T-helper 2 cell treated with Interferon-gamma antibody and Interleukin-4, amounts not matched to agents 5 μg/mL and 100 μg/mL, for 36 hours (primary cell): ENCODE results near the gene TLNRD1.

Experiments
- DNase-seq: peaks from one replicate; pipeline ENCODE4 v3.0.0; 2021; ENCODE audit warnings: low spot score
- H3K27ac Mint-ChIP-seq: one replicate; pipeline ENCODE4 v1.8.0; 2021; ENCODE audit warnings: mild to moderate bottlenecking, mixed read lengths
- H3K27me3 Mint-ChIP-seq: one replicate; pipeline ENCODE4 v1.8.0; 2021; ENCODE audit warnings: low read depth, mixed read lengths
- H3K36me3 Mint-ChIP-seq: one replicate; pipeline ENCODE4 v1.8.0; 2021; ENCODE audit warnings: low read depth, mixed read lengths
- H3K4me1 Mint-ChIP-seq: one replicate; pipeline ENCODE4 v1.8.0; 2021; ENCODE audit warnings: low read depth, mixed read lengths
- H3K4me3 Mint-ChIP-seq: one replicate; pipeline ENCODE4 v1.8.0; 2022; ENCODE audit warnings: mild to moderate bottlenecking, moderate library complexity, mixed read lengths
- H3K9me3 Mint-ChIP-seq: one replicate; pipeline ENCODE4 v1.8.0; 2021; ENCODE audit warnings: mixed read lengths

The TLNRD1 gene

DNA sequence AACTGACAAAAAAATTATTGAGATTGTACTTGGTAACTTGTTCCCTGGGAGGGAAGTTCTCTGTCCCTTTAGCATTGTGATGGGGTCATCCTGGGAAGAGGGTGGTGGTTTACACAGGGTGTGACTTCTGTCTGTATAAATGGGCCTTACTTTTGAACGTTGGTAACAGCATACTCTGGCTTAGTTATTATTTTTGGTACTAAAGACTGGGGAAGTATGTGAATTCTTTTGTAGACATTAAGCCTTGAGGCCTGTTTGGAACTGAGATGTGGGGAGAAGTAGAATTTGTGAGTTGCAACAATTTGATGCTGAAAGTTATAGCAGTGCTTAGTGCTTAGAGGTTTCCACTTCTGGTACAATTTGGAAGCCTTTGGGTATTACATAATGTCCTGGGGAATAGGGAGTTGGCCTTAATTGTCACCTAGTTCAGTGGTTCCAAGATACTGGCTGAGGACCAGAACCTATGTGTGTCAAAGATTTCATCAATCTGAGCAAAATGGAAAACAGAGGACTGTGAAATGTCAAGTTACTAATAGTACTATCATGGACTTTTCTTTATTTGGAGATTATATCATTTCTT lies 15.9 kb downstream of the TLNRD1 start:
- H3K4me1 Mint-ChIP-seq = peaks cover 2% of the 10 kb centered on the region
- no peak overlapping the region for H3K4me3 Mint-ChIP-seq
- no peak for DNase-seq
- H3K27me3 Mint-ChIP-seq = peaks cover 2% of the 10 kb centered on the region
- H3K36me3 Mint-ChIP-seq = peaks cover 5% of the 10 kb centered on the region
- H3K9me3 Mint-ChIP-seq = no peaks in the 10 kb centered on the region
- H3K27ac Mint-ChIP-seq = no peak overlapping the region

DNA sequence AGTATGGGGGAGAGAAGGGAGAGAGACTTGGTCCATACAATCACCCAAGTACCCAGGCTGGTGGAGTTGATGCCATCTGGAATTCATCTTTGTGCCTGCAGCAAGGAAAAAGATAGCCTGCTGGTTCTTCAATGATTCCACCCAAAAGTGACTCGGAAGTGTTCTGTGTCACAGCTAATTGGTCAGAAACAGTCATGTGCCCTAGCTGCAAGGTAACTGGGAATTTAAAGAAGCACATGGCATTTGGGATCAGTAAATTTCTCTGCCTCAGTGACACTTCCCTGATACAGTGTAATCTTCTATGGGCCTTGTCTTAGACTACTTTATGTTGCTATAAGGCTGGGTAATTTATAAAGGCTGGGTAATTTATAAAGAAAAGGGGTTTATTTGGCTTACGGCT lies 17.5 kb downstream of the TLNRD1 start:
- H3K27ac Mint-ChIP-seq = no peak overlapping the region
- no peaks in the 10 kb centered on the region for H3K9me3 Mint-ChIP-seq
- H3K4me3 Mint-ChIP-seq = no peak overlapping the region
- DNase-seq = no peak
- H3K27me3 Mint-ChIP-seq = peaks cover 2% of the 10 kb centered on the region
- peaks cover 3% of the 10 kb centered on the region for H3K36me3 Mint-ChIP-seq
- peaks cover 5% of the 10 kb centered on the region for H3K4me1 Mint-ChIP-seq

DNA sequence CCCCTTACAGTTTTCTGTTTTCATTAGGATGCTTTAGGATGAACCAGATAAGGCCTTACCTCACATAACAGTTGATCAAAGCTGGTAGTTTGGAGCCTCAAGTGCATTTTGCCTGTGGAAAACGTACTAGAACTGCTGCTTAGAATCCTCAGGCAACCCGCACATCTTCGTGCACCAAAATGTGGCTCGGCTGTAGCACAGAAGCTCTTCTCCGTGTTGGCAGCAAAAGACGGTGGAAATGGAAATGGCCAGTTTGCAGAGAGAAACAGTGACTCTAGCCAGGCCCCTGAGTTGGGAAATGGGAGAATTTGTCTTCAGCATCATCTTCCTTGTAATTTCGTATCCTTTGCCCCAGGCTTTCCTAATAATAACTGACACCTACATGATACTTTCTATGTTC lies 20.6 kb downstream of the TLNRD1 start:
- no peak overlapping the region for H3K27ac Mint-ChIP-seq
- peaks cover 27% of the 10 kb centered on the region for H3K4me1 Mint-ChIP-seq
- no peaks in the 10 kb centered on the region for H3K9me3 Mint-ChIP-seq
- no peak for DNase-seq
- H3K36me3 Mint-ChIP-seq = no peaks in the 10 kb centered on the region
- no peak overlapping the region for H3K4me3 Mint-ChIP-seq
- H3K27me3 Mint-ChIP-seq = peaks cover 2% of the 10 kb centered on the region

DNA sequence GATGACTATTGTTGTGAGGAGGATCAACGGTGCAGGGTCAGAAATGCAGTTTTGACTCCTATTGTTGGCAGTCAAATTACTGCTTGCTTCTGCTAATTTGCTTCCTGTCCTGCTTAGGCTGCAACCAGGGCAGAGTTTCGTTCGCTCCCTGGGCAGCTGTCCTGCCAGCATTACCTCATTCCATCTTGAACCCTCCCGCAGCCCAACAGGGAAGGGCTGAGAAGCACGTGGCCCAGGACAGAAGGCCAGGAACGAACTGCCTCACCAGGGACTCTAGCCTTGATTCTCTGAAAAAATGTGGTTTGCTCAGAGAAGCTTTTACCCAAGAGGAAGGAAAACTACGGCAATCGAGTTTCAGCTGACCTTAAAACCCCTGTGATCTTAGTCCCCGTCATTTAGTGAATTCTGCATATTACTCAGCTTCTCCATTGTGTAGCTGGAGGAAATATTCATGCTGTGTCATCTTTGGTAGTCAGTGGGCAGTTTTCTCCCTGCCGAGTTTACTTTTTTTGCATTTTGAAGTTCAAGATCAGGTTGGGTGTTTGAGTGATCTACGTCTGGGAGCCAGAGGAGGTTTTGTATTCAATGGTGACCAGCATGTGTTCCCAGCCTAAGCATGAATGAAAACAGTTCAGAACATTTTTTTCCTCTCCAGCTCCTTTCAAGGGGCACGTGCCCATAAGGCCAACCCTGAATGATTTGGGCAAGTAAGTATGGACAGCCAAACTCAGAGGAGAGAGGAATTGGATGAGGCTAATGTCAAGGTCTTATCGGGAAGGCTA lies 23.0 kb downstream of the TLNRD1 start:
- Mint-ChIP-seq H3K27ac (peak overlapping the region; percentile 81), H3K4me3 (peak overlapping the region; percentile 50), H3K36me3 (no peaks in the 10 kb centered on the region), H3K4me1 (peaks cover 33% of the 10 kb centered on the region), H3K27me3 (no peaks in the 10 kb centered on the region), H3K9me3 (no peaks in the 10 kb centered on the region)
- peak; percentile 71 for DNase-seq

DNA sequence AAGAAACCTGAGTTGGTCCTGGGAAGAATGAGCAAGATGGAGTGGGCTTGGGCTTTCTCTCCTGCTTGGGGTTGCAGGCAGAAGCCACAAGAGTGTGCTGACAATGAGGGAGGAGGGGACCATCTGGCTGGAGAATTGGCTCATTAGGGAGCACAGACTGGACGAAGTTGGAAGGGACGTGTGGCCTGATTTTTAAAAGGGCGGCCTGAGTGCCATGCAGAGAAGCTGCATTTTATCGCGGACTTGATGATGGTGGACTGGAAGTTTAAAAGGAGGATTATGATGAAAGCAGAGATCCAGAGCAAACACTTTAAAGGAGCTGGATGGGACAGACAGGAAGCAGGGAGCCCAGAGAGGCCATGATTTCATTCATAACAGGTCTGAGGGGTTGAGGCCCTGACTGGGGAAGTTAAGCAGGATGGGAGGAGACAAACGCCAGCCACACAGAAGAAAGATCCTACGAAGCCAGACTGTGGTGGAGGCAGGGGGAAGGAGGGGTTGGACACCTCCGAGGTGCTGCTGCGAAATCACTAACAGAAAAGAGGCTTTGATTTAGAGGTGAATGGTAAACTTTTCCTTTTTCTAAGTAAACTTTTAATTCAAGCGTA lies 23.6 kb downstream of the TLNRD1 start:
- Mint-ChIP-seq H3K9me3 (no peaks in the 10 kb centered on the region), H3K4me3 (peak overlapping the region; percentile 50), H3K27me3 (no peaks in the 10 kb centered on the region), H3K4me1 (peaks cover 33% of the 10 kb centered on the region), H3K36me3 (peaks cover 2% of the 10 kb centered on the region), H3K27ac (peak overlapping the region; percentile 81)
- DNase-seq = no peak

DNA sequence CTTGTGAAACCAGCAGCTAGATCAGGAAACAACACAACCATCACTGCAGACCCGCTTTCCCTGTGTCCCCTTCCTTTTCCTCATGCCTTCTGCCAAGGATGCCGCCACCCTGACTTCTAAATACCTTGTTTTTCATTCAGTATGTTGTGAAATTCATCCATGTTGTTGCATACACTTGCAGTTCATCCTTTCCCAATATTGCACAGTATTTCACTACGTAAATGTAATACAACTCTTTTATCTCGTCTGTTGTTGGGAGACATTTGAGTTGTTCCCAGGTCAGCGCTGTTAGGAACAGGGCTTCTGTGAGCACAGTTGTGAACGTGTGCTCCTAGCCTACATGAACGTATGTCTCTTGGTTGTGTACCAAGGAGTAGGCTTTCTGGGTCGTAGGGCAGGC lies 24.2 kb downstream of the TLNRD1 start:
- DNase-seq = no peak
- Mint-ChIP-seq H3K4me1 (peaks cover 37% of the 10 kb centered on the region), H3K4me3 (no peak overlapping the region), H3K36me3 (peaks cover 4% of the 10 kb centered on the region), H3K27ac (no peak overlapping the region), H3K9me3 (peaks cover 4% of the 10 kb centered on the region), H3K27me3 (no peaks in the 10 kb centered on the region)

DNA sequence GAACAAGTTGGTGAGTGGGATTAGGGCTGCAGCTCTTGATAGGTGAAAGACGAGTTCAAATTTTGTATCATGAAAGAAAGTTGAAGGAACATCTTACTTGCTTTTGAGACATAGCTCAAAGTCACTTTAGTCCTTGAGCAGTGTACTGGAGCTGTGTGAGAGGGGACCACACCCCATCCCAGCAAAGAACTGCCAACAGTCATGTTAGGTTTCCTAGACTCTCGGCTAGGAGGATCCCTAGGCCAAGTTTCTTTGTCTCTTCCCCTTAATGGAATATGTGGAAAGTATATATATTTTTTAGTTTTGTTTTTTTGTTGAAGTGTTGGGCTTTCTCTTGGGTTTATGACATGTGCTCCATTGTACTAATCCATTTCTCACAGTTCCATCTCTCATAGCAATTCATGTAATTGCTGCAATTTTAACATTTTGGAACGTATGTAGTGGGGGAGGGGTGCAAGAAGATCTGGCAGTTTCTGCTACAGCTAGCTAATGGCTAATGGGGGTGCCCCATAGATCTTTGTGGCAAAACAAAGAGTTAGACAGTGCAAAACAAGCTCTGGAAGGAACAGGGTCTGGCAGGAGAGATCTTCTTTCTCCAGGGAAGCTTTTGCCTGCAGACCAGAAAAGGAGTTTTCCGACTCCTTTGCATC lies 25.1 kb downstream of the TLNRD1 start:
- peaks cover 11% of the 10 kb centered on the region for H3K9me3 Mint-ChIP-seq
- H3K36me3 Mint-ChIP-seq = peaks cover 6% of the 10 kb centered on the region
- H3K27ac Mint-ChIP-seq = no peak overlapping the region
- no peak for DNase-seq
- H3K4me3 Mint-ChIP-seq = no peak overlapping the region
- peaks cover 40% of the 10 kb centered on the region for H3K4me1 Mint-ChIP-seq
- H3K27me3 Mint-ChIP-seq = no peaks in the 10 kb centered on the region

DNA sequence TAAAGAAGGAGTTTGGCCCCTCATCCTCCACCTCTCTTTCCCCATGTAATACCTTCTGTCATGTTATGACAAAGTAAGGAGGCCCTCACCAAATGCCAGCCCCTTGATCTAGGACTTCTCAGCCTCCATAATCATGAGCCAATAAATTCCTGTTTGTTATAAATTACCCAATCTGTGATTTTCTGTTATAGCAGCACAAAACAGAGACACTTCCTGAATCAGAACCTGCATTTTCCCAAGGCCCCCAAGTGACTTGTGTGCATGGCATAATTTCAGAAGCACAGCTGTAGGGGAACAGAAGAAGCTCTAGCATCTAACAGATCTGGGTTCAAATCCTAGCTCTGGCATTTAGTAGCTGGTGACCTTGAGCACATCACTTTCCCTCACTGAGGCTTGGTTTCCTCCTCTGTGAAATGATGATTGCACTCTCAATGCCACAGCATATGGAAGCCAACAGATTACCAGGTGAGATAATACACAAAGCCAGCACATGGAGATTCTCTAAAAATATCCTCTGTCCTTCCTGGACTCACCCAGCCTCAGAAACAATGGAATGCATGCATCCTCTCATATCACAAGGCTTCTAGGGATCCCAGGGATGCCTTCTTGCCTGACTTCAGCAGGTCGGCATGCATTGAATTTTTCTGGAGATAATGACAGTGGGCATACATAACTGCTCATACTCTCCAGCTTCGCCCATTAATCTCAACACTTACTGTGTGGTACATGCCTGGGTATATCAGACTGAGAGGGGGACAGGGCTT lies 26.3 kb downstream of the TLNRD1 start:
- no peak for DNase-seq
- Mint-ChIP-seq H3K27me3 (no peaks in the 10 kb centered on the region), H3K27ac (no peak overlapping the region), H3K4me3 (no peak overlapping the region), H3K9me3 (peaks cover 19% of the 10 kb centered on the region), H3K4me1 (peaks cover 44% of the 10 kb centered on the region), H3K36me3 (peaks cover 9% of the 10 kb centered on the region)

DNA sequence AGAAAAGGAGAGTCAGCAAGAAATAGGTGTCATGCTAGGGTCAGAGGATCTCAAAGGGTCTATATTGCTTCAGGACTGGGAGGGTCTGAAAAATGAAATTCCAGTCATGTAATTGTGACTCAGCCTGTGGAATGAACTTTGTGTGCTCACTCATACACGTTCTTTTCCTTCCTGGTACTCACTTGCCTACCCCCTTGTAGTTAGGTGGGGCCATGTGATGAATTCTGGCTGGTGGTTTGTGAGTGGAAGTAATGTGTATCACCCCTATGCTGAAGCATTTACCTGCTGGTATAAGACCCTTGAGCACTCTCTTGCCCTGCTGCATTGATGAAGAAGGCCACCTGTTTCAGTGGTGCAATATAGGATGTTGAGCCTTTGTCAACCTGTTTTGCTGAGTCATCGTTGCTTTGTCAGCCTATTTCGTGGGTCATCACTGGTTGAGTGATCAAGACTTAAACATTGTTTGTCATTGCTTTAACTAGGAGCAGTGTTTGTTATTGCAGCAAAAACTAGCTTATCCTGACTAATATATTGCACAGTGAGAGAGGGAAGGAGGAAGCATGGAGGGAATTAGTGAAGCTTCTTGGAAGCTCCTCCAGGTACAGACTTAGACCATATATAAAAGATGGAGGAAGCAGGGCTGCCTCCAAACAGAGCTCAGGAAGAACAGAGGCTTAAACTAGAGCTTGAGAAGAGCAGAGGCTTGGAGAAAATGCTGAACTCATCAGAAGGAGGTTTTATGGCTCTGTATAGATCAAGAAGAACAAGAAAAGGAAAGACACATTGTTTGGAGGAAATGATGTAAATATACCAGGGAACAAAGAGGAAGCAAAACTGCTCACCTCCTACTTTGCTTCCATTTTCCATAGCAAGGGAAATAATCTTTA lies 28.9 kb downstream of the TLNRD1 start:
- Mint-ChIP-seq H3K4me3 (no peak overlapping the region), H3K9me3 (peaks cover 19% of the 10 kb centered on the region), H3K36me3 (peaks cover 9% of the 10 kb centered on the region), H3K27me3 (no peaks in the 10 kb centered on the region), H3K27ac (no peak overlapping the region), H3K4me1 (peaks cover 42% of the 10 kb centered on the region)
- no peak for DNase-seq

DNA sequence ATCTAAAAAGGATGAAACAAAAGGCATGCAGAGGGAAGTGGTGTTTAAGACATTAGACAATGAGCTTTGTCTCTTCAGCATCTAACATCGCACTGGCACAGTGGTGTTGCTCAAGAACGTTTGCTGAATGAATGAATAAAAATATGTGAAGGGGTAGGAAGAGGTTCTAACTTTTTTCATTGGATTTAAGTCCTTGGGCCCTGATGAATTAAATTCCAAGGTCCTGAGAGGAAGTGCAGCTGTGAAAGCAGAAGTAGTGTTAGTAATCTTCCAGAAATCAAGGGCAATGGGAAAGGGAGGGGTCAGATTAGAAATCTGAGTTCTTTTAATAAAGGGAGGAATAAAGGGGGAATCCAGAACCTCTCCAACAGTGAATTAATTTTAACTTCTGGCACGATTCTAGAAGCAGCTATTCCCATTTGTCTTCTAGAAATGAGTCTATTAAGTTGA lies 29.6 kb downstream of the TLNRD1 start:
- H3K4me3 Mint-ChIP-seq = no peak overlapping the region
- peaks cover 9% of the 10 kb centered on the region for H3K36me3 Mint-ChIP-seq
- H3K27me3 Mint-ChIP-seq = no peaks in the 10 kb centered on the region
- peaks cover 37% of the 10 kb centered on the region for H3K4me1 Mint-ChIP-seq
- peaks cover 19% of the 10 kb centered on the region for H3K9me3 Mint-ChIP-seq
- H3K27ac Mint-ChIP-seq = no peak overlapping the region
- DNase-seq = no peak

DNA sequence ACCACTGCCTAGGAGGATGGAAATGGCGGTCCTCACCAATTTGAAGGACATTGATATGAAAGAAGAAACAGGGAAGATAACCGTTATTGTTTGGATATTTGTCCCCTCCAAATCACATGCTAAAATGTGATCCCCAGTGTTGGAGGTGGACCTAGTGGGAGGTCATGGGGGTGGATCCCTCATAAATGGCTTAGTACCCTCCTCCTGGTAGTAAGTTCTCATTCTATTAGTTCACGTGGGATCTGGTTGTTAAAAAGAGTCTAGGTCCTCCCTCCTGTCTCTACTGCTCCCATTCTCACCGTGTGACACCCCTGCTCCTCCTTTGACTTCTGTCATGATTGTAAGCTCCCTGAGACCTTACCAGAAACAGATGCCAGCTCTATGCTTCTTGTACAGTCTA lies 30.5 kb downstream of the TLNRD1 start:
- peaks cover 33% of the 10 kb centered on the region for H3K4me1 Mint-ChIP-seq
- H3K9me3 Mint-ChIP-seq = peaks cover 19% of the 10 kb centered on the region
- peaks cover 9% of the 10 kb centered on the region for H3K36me3 Mint-ChIP-seq
- no peak overlapping the region for H3K4me3 Mint-ChIP-seq
- no peaks in the 10 kb centered on the region for H3K27me3 Mint-ChIP-seq
- H3K27ac Mint-ChIP-seq = no peak overlapping the region
- no peak for DNase-seq

DNA sequence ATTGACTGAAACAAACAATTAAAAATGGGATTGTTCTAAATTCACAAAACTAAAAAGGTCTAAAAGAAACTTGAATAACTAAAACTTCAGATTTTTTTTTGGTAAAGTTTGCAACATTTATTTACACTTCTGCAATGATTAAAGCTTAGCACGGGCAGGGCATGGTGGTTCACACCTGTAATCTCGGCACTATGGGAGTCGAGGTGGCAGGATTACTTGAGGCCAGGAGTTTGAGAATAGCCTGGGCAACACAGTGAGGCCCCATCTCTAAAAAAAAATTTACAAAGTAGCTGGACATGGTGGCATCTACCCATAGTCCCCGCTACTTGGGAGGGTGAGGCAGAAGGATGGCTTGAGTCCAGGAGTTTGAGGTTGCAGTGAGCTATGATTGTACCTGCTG lies 31.6 kb downstream of the TLNRD1 start:
- Mint-ChIP-seq H3K27ac (no peak overlapping the region), H3K4me3 (peak overlapping the region; percentile 4), H3K4me1 (peaks cover 26% of the 10 kb centered on the region), H3K27me3 (no peaks in the 10 kb centered on the region), H3K36me3 (peaks cover 9% of the 10 kb centered on the region), H3K9me3 (peaks cover 19% of the 10 kb centered on the region)
- DNase-seq = no peak

DNA sequence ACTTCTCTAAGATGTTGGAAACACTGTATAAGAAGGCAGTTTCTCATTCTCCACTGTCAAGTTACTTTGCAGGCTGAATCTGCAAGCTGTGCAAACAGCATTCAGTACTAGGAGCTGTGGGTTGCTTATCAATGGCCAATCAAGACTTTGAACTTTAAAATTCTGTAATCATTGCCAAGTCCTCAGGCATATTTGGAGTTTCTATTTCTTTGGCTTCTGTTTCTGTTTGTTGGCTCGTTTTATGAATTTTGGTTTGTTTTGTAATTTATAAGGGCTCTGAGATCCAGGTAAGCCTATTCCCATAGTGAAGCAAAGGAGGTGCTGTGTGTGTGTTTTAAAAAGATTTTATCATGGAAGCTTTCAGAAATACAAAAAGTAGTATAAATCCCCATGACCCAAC lies 32.1 kb downstream of the TLNRD1 start:
- Mint-ChIP-seq H3K27ac (no peak overlapping the region), H3K36me3 (peaks cover 9% of the 10 kb centered on the region), H3K27me3 (no peaks in the 10 kb centered on the region), H3K4me3 (peak overlapping the region; percentile 68), H3K9me3 (peaks cover 19% of the 10 kb centered on the region), H3K4me1 (peaks cover 26% of the 10 kb centered on the region)
- DNase-seq = peak; percentile 22
